Measurements from ENCODE around the gene KLK4. TPM values are rescaled to one million over a fixed set of nuclear protein-coding genes. Genes with fewer than 3 reads are reported as not detected.

Gene KLK4
- total RNA-seq, 1 donor from 2014 or later: not detected

GRCh38 chr19:50894478-50895356 lies 16.5 kb downstream of the KLK4 start:
- Histone ChIP-seq H3K4me3 (no peak overlapping the region), H3K4me1 (no peaks in the 10 kb centered on the region), H3K27me3 (no peaks in the 10 kb centered on the region), H3K27ac (no peak overlapping the region), H3K36me3 (no peaks in the 10 kb centered on the region), H3K9me3 (no peaks in the 10 kb centered on the region)
- intact Hi-C loops (cut with DNase I): no loop called here
- no peak for DNase-seq (ENCODE audit: low spot score in 2 of 2)
- no peak for TF ChIP-seq CTCF (IDR thresholded peaks at IDR 0.05)

- Histone ChIP-seq H3K4me3 (no peak overlapping the region), H3K27ac (no peak overlapping the region), H3K4me1 (no peaks in the 10 kb centered on the region), H3K27me3 (no peaks in the 10 kb centered on the region), H3K9me3 (no peaks in the 10 kb centered on the region), H3K36me3 (no peaks in the 10 kb centered on the region)
- intact Hi-C loops (cut with DNase I): no loop called here
- no peak for DNase-seq (ENCODE audit: low spot score in 2 of 2)
- TF ChIP-seq CTCF (IDR thresholded peaks at IDR 0.05): no peak
Observed at GRCh38 chr19:50893047-50893736, 18.0 kb downstream of the KLK4 start.

DNA sequence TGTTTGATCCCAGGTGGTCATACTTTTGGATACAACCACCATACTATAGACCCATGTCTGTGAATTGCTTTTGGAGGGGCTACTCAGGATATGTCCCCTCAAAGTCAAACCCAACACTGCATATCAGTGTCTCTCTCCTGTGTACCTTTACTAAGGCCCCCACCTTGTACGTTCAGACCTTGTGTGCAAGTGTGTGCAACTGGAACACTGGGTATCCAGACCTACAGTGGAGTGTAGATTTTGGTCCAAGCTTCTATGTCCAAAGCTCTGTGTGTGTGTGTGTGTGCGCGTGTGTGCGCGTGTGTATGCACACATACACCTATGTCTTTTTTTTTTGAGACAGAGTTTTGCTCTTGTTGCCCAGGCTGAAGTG lies 20.0 kb downstream of the KLK4 start:
- no peak for DNase-seq (ENCODE audit: low spot score in 2 of 2)
- TF ChIP-seq CTCF (IDR thresholded peaks at IDR 0.05): no peak
- Histone ChIP-seq H3K4me1 (no peaks in the 10 kb centered on the region), H3K27ac (no peak overlapping the region), H3K4me3 (no peak overlapping the region), H3K9me3 (no peaks in the 10 kb centered on the region), H3K27me3 (no peaks in the 10 kb centered on the region), H3K36me3 (no peaks in the 10 kb centered on the region)
- intact Hi-C loops (cut with DNase I): no loop called here

DNA sequence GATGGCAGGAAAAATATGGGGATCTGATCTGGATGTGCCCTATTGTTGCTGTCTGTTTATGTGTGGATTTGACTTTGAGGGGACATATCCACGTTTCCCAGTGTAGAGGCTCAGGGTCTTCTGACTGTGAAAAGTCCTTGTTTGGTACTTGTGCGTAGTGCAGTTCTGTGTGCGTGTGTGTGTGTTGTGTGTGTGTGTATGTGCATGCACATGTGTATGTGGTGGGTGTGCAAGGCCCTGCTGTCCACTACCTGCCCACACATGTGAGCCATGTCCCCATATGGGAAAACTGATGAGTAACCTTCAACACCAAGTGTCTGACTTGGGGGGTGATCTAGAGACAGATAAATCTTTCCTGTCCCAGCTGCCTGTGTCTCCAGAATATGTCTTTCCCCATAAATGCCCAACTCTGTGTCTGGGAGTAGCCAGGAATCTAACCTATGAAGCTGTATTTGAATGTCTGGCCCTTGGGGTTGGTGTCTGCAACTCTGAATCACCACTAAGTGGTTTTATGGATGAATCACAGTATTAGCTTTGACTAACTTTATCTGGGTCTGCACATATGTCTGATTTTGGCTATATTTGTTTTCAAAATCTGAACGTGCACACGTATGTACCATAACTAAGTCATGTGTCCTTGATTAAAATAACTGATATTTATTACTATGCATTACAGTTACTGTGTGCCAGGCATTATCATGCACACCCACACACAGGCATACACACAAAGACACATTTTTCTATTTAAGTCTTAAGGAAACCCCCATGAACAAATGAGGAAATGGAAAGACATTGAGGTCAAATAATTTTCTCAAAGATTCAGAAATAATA lies 20.6 kb downstream of the KLK4 start:
- H3K36me3 ChIP-seq: no peaks in the 10 kb centered on the region
- H3K27ac ChIP-seq: no peak overlapping the region
- intact Hi-C loops (cut with DNase I): no loop called here
- no peaks in the 10 kb centered on the region for H3K4me1 ChIP-seq
- no peak overlapping the region for H3K4me3 ChIP-seq
- DNase-seq (ENCODE audit: low spot score in 2 of 2): no peak
- no peaks in the 10 kb centered on the region for H3K9me3 ChIP-seq
- no peak for TF ChIP-seq CTCF (IDR thresholded peaks at IDR 0.05)
- H3K27me3 ChIP-seq: no peaks in the 10 kb centered on the region

DNA sequence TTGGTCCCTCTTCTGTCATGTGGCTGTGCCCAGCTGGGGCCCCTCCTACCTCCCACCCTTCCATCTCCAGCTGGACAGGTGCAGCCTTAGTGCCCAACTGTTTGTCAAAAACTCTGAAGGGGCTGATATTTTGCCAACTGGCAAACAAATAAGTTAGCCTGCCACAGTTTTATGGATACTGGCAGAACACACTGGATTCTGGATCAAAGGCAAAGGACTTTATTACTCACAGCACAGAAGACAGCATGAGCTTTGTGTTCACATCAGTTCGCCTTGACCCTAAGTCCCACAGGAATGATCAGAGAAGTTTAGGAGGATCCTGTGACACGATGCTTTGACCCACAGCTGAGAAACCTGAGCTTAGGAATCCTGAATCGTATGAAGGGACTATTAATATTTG lies 21.6 kb downstream of the KLK4 start:
- Histone ChIP-seq H3K27me3 (no peaks in the 10 kb centered on the region), H3K9me3 (no peaks in the 10 kb centered on the region), H3K36me3 (no peaks in the 10 kb centered on the region), H3K4me3 (no peak overlapping the region), H3K27ac (no peak overlapping the region), H3K4me1 (no peaks in the 10 kb centered on the region)
- TF ChIP-seq CTCF (IDR thresholded peaks at IDR 0.05): no peak
- DNase-seq (ENCODE audit: low spot score in 2 of 2): no peak
- intact Hi-C loops (cut with DNase I): no loop called here
